CD4-positive, alpha-beta T cell treated with Interleukin-1 beta for 1 hour (primary cell): ENCODE results near the gene MFSD11.
A peak's percentile ranks its signal among the peaks of the same experiment; 100 is the strongest.
"Not testable (repeated sequence)": the region's sequence is repeated elsewhere in the genome, so short reads cannot be mapped to it uniquely, and the experiment has no call there.

ENCODE experiments used
- DNase-seq, 2 donors: peaks; one replicate each; pipeline ENCODE4 v3.0.0-alpha.2; 2020 to 2022

Gene MFSD11

DNA sequence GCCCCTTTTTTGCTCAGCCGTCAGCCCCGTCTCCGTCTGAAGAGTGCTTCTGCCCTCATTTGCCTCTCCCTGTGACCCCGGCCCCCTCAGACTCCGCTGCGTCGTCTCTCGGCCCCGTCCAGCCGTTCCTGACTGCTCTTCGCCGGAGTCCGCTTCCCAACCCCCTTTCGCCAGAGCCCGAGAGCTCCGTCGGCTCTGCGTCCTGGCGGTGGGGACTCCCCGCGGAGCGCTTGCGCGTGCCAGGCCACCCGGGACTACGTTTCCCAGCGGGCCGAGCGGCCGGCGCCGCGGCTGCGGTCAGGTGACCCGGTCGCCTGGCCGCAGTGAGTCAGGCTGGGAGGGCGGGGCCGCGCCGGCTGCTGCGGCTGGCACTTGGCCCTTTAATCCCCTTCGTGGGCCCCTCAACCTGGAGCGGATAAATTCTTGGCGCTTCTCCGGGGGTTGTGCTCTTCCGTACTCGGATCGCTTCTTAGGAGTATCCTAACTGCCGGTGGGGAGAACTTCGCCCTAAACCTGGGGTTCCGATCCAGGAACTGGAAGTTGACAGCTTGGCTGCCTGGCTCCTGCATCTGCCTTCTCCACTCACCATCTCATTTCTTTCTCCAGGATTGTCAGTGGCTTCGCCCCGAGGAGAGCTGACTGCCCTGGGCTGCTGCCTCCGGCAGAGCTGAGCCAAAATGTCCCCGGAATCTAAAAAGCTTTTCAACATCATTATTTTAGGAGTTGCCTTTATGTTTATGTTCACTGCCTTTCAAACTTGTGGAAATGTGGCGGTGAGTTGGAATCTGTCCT is at the start of gene MFSD11:
Gene MFSD11, plus strand, starts transcription at position 444 of the 792 bp plus-strand sequence. Its CDS starts 234 bp downstream, at position 678.
- DNase-seq, result peak; percentile 93 to 94

DNA sequence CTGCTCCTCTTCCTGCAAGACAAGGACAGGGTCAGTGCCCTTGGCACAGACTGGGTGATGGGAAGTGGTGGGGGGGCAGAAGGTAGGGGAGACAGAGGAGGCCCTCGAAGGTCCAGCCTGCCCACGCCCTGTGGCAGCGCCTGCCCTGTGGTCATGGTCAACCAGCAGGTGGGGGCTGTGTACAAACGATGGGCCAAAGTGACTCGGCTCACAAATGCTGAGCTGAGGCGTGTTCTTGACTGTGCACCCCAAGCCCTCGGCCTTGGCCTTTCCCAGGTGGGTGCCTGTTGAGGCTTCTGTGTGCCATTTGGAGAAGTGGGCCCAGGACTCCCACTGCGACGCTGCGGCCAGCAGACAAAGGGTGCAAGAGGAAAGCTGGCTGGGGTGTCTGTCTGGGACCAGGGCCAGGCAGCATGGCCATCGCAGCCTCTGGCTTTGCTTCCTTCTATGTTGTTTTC is 49.7 kb upstream of the MFSD11 start:
- DNase-seq, result no peak

GRCh38 chr17:76689859-76690258 is 48.1 kb upstream of the MFSD11 start:
- no peak for DNase-seq

DNA sequence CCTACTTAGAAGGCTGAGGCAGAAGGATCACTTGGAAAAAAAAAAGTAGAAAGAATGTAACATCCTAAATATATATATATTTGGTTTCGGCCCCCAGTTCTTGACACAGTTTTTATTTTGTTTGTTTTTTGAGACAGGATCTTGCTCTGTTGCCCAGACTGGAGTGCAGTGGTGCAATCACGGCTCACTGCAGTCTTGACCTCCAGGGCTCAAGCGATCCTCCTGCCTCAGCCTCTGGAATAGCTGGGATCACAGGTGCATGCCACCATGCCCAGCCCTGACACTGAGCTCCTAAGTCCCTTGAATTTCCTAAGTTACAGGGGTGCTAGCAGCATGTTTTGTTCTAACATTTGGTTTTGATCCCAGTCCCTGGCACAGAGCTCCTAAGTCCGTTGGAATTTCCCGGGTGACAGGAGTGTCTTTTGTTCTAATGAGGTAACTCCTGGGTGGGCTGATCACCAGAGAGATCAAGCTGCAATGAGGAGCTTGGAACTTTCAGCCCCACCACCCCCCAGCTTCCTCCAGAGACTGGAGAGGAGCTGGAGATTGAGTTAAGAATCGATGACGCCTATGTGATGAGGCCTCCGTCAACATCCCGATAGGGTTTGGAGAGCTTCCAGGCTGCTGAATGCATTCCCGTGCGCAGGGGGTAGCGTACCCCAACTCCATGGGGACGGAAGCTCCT is 47.2 kb upstream of the MFSD11 start:
- DNase-seq, result no peak

DNA sequence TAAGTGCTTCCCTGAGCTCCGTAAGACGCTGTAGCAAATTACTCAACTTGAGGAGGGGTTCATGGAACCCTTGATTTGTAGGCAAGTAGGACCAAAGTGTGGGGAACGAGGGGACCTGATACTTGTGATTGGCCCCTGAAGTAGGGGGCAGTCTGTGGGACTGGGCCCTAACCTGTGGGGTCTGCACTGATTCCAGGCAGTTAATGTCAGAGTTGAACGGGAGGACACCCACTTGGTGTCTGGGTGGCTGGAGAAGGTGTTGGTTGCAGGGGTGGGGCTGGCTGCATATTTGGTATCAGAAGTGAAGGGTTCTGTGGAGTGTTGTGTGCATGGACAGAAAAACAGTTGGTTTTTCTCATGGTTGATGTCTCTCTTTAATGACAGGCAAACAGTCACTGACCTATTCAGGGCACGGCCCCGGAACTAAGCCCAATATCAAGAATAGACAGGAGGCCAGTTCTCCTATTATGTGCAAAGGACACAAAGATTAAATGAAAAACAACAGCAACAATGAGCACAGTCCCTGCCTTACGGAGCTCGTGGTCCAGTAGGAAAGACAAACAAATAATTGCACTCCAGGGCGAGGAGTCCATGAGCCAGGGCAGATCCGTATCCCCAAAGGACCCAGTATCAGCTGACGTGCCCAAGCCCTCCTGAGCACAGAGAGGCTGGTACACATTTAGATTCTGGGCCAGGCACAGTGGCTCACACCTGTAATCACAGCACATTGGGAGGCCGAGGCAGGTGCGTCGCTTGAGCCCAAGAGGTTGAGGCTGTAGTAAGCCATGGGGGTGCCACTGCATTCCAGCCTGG is 46.3 kb upstream of the MFSD11 start:
- no peak for DNase-seq

GRCh38 chr17:76695059-76695831 is 42.7 kb upstream of the MFSD11 start:
- DNase-seq, result no peak

DNA sequence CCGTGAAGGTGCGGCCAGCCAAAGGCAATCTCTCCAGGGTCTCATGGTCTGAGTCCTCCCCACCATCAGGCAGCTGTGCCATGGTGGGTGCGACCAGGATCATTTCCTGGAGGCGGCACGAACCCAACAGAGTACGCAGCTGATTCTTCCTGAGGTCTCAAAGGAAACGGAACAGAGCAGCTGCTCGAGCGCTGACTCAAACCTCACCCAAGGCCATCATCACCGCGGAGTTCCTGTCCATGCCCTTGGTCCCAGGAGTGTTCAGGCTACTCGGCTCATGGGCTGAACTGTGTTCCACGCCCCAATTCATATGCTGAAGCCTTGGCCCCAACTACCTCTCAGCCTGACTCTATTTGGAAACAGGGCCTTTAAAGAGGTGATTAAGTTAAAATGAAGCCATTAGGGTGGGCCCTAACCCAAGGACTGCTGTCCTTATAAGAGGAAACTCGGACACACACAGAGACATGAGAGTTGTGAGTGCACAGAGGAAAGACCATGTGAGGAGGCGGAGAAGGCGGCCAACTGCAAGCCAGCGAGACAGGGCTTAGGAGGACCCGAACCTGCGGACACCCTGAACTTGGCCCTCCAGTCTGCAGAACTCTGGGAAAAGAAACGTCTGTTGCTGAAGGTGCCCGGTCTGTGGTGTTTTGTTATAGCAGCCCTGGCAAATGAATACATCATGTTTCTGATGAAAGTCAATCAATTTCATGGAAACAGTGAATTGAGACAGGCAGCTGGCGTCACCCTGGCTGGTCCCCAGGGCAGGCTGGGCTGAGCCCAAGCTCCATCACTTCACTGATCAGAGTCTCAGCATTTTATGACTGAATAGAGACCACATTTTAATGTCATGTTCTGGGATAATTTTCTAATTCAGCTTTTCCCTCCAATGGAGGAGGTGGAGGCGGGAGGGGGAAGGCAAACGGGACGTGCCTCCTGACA is 40.9 kb upstream of the MFSD11 start:
- DNase-seq, result no peak

- no peak for DNase-seq
These were observed 40.0 kb upstream of the MFSD11 start for GRCh38 chr17:76697702-76698465.

DNA sequence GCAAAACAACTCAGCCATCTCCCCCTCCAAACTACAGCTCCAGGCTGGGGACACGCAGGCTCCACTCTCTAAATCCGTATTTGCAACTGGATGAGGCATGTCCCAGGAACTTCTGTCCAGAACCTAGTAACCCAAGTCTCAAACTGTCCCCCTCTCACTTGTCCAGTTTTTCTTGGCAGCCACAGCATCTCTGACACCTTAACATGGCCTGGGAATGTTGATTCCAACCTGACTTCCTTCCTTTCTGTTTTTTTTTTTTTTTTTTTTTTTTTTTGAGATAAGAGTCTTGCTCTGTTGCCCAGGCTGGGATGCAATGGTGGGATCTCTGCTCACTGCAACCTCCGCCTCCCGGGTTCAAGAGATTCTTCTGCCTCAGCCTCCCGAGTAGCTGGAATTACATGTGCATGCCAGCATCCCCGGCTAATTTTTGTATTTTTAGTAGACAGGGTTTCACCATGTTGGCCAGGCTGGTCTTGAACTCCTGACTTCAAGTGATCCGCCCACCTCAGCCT is 39.4 kb upstream of the MFSD11 start:
- DNase-seq, result not testable (repeated sequence)

DNA sequence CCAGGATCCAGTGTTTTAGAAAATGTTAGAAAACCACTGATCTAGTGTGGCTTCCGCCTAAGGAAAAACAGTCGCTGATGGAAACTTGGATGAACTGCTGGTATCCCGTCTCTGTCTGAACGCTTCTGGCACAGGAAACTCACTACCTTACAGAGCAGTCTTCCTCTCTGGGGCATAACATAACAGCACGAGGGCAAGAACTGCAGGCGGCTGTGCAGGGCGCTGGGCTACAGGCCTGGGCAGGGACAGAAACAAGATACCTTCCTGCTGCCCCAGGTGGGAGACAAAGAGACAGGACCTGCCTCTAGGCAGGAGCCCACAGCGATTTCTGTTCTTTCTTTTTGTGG is 37.7 kb upstream of the MFSD11 start:
- no peak for DNase-seq

DNA sequence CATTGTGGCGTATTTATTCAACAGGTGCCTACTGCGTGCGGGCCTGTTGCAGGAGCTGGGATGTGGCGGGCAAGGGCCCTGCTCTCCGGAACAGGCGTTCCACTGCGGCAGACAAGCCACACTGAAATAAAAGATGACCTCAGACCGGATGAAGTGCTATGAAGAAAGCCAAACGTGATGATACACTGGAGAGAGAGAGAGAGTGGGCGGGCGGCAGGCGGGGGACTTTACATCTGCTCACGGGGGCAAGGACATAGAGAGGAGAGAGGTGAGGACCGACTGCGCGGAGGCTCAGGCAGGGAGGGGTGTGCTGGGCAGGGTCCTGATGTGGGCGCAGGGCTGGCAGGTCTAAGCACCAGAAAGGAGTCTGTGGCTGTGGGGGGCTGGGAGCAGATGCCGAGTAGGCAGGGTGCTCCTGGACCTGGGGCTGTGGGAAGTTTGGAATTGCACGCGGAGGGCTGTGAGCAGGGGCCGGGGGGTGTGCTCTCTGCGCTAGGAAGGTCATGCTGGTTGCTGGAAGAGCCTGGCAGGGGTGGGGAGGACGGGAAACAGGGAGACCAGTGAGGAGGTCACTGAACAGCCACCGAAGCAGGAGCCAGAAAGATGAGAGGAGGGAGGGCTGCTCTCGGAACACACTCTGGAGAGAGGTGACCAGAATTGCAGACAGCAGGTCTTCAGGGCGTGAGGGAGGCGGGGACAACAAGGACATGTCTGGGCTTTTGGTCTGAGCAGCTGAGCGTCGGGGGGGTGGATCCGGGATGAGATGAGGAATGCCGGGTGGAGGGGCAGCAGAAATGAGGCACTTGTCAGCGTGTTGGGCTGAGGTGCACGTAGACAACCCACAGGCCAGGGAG is 37.1 kb upstream of the MFSD11 start:
- peak; percentile 15 to 42 for DNase-seq

DNA sequence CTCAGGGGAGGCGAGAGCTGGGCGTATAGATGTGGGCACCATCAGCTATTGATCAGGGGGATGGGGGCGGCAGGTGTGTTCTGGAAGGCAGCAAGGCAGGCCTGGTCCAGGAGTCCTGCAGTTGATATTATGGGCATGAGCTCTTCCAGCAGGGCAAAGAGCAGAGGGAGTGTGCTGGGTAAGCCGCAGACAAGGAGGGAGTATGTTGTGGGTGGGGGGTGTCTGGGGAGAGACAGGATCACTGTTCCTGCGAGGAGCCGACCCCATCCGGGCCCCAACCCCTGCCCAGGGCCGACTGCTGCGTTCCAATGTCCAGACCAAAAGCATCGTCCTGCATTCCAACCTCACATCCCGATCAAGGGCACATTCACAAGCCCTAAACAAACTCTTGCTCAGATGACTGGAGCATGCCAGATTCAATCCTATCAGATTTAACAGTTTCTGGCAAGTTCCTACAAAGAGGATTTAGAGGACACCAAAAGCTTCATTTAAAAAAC is 36.4 kb upstream of the MFSD11 start:
- DNase-seq, result no peak

GRCh38 chr17:76702076-76702475 is 35.8 kb upstream of the MFSD11 start:
- DNase-seq, result no peak

GRCh38 chr17:76702941-76703637 is 34.8 kb upstream of the MFSD11 start:
- no peak for DNase-seq

DNA sequence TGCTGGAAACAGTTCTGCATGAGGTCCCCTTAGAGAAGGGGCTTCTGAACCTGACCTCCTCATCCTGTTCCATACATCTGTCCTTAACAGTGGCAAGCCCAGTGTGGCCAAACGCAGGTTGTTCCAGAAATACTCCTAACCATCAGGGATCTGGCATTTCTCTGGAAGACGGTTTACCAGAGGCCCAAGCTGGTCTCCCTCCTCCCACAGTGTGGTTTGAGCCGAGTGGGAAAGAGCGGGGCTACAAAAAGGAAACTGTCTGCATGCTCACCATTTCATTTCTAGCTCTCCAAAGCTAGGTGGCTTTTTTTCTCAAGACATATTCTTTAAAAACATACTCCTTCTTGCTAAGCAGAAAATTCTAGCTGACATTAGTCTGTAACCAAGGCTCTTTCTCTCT is 33.1 kb upstream of the MFSD11 start:
- no peak for DNase-seq

DNA sequence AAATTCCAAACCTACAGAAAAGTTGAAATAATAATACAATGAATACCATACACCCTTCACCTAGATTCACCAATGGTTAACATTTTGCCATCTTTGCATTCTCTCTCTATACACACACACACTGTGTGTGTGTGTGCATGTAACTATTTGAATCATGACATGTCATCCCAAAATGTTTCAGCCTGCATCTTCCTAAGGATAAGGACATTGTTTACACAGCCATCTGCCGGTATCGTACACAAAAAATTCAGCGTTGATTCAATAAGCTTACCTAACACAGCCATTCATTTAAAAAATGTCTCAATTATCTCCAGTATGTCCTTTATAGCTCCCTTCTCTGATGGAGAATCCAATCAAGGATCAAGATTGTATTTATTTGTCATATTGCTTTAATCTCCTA is 31.1 kb upstream of the MFSD11 start:
- no peak for DNase-seq

DNA sequence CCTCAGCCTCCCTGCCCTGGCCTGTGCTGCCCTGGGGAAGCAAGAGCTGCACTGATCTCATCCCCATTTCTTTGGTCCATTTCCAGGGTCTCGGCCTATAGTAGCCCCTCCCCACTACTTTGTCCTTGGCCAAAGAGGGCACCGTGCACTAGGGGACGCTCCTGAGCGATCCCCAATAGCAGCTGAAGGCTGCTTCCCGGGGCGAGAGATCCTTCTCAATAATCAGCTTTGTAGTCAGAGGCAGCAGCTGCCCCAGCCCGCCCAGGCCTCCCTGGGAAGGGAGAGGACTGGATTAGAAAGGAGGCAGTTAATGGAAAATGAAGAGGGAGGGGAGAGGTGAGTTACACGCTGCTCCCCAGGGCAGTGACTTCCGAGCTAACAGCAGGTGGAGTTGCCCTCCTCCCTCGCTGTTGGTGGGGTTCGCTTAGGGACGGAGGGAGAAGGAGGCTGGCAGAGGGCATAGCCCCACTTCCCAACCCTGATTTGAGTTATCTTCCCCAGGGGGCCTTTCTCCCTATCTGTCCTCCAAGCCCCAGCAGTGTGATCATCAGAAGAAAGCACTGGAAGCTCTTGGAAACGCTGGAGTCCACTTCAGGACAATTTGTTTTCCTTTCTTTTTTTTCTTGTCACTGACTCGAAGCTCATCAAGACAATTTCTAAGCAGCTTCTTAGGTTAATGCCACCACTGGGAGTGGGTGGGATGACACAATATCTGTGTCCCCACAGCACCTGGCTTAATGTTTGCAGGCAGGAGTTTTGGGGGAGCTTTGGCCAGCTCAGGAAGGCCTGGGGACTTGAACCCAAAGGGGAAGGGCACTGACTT is 29.7 kb upstream of the MFSD11 start:
- DNase-seq, result no peak
